SHP77 treated with DMSO at 0.1 percent for 48 hours (cell line): ENCODE measurements around the gene KCNB1.
"Not testable (repeated sequence)": the region's sequence is repeated elsewhere in the genome, so short reads cannot be mapped to it uniquely, and the experiment has no call there.

Experiments
- DNase-seq: peaks from one replicate; lab custom pipeline; 2025; lab: John Stamatoyannopoulos, UW

KCNB1 gene

DNA sequence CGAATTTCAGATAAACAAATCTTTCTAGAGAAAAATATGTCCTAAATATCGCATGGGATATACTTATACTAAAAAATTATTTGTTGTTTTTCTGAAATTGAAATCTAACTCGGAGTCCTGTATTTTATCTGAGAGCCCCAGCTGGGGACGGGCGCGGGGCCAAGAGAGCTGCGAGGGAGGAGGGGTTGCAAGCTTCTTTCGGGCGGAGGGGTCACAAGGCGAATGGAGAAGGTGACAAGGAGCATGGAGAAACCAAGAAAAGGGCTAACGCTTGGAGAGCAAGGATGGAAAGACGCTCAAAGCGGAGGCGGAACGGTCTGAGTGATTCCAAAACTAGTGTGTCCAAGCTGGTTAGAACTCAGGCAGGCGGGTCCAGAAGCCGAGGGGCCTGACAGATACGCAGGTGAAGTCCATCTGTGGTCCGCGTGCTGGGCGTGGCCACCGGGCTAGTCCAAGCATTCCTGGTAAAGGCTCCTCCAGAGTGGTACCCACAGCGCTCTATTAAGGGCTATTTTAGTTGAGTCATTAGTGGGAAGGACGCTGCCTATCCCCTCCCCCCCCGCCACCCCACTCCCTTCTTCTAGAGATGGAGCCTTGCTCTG is 163.2 kb downstream of the KCNB1 start:
- DNase-seq: no peak

DNA sequence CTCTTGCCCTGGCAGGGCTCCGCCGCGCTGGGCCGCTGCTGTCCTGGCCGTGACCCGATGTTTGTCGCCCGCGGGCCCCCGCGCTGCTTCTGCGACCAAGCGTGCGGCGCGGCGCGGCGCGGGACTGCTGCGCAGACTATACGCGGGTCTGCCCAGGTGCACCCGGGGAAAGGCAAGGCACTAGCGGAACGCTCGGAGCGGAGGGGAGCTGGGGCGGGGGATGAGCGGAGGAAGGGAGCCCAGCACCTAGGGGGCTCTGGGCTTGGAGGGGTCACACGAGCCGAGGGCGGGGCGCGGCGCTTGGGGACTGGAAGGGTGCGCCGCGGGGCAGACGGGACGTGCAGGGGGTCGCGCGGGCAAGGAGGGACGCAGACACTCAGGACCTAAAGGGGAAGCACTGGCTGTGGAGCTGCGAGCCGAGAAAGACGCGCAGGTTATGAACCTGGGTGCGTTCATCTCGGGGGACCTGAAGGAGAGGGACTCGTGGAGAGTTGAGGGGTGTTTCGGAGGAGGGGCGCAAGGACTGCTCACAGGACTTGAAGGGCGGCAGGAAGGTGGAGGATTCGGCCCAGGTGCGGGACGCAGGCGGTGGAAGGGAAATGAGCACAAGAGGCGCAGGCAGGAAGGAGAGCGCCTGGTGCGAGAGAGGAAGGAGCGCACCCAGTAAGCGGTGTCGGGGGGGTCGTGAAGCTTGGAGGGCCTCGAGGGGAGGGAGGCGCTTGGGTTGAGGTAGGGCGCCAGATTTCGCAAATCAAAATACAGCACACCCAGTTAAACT is 163.8 kb downstream of the KCNB1 start:
- no peak for DNase-seq

DNA sequence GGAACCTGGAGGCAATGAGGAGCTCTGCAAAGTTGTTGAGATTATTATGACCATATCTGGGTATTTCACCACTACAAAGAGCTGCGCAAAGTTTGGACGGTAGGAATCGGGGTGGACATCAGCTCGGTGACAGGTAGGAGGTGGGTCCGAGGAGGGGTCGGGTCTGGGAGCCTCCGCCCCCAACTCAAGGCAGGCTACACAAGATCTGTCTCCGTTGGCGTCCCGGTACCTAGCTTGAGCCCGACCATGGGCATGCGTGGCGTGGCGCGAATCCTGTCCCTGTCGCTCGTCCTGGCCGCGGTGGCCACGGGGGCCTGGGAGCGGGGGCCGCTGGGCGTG is 164.4 kb downstream of the KCNB1 start:
- DNase-seq: no peak

GRCh38 chr20:49316704-49317103 is 165.8 kb downstream of the KCNB1 start:
- DNase-seq: no peak

DNA sequence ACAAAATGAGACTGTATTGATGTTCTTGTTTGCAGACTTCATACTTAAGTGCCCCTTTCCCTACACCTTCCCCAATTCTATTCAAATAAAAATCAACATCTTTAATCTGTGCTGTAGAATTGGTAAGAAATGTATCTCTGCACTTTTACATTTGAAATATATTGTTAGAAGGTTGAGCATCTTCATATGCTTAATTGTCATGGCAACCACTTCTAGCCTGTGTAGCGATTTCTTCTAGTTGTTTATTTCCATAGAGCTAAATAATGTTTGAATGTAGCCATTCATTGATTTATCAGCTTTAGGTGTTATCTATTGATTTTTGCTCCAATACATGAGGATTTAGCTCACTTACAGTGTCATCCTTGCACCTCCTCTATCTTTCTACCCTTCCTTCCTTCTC is 166.9 kb downstream of the KCNB1 start:
- DNase-seq: no peak

- not testable (repeated sequence) for DNase-seq
Observed at GRCh38 chr20:49314052-49314451, 168.4 kb downstream of the KCNB1 start.
